ENCODE measurements around the gene URI1. TPM values are rescaled to one million over a fixed set of nuclear protein-coding genes. Genes with fewer than 3 reads are reported as not detected.

The URI1 gene
- total RNA-seq, 2 donors from 2014 or later, result 37.9 to 41.4 TPM

Other genes with a start within 250 kb of the URI1 start
- 10 to 100 TPM; 15.2 to 15.3 TPM for gene C19orf12, start 227.0 kb upstream of the URI1 start, total RNA-seq
- 10 to 100 TPM in 1 of 2 donors, 1 to 10 TPM in 1; 5.1 to 10.6 TPM for gene CCNE1, start 130.2 kb upstream of the URI1 start, total RNA-seq

Measured in colonic mucosa (tissue), 2 donors.